PFSK-1 (cell line): ENCODE measurements around the gene EXD3.

Experiments used
- FOXP2 ChIP-seq: optimal IDR thresholded peaks from 2 replicates; pipeline ENCODE3; 2011; ENCODE audit warnings: borderline replicate concordance, control low read depth, inconsistent platforms; ENCODE audit not compliant: insufficient read depth; ENCODE audit errors: extremely low read length, extremely low read depth
- POLR2AphosphoS5 ChIP-seq: IDR thresholded peaks from 2 replicates; pipeline ENCODE4 v1.6.1; 2012; ENCODE audit warnings: low read depth, mild to moderate bottlenecking, control low read depth, low read length, moderate library complexity
- SIN3A ChIP-seq: IDR thresholded peaks from 2 replicates; pipeline ENCODE4 v1.6.1; 2012; ENCODE audit warnings: mild to moderate bottlenecking, low read length, moderate library complexity, borderline replicate concordance; ENCODE audit not compliant: insufficient read depth
- TAF1 ChIP-seq: IDR thresholded peaks from 2 replicates; pipeline ENCODE4 v1.6.1; 2012; ENCODE audit warnings: low read length, control low read depth, borderline replicate concordance; ENCODE audit not compliant: insufficient read depth
- TF ChIP-seq, protein P1 (sequence below), 2 experiments: IDR thresholded peaks; 2 replicates each; pipeline versions ENCODE4 v1.6.1 to v1.8.0; 2011 to 2012; ENCODE audit warnings: low read depth in 2 of 2, low read length in 2 of 2, control low read depth in 1 of 2, inconsistent platforms in 1 of 2, mild to moderate bottlenecking in 1 of 2, moderate library complexity in 1 of 2; ENCODE audit not compliant: insufficient read depth in 1 of 2

EXD3 gene

DNA sequence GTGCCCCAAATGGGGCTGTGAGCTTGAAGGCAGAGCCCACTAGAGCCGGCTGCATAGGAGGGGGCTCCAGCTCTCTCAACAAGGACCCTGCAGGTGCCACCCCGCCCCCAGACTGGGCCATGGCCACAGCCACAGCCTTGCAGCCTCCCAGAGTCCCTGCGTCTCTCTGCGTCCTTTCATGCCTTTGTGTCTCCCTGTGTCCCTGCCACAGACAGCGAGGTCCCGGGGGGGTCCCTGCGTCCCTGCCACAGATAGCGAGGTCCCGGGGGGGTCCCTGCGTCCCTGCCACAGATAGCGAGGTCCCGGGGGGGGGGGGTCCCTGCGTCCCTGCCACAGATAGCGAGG, 6.6 kb upstream of the EXD3 start:
- TF ChIP-seq, protein P1, sequence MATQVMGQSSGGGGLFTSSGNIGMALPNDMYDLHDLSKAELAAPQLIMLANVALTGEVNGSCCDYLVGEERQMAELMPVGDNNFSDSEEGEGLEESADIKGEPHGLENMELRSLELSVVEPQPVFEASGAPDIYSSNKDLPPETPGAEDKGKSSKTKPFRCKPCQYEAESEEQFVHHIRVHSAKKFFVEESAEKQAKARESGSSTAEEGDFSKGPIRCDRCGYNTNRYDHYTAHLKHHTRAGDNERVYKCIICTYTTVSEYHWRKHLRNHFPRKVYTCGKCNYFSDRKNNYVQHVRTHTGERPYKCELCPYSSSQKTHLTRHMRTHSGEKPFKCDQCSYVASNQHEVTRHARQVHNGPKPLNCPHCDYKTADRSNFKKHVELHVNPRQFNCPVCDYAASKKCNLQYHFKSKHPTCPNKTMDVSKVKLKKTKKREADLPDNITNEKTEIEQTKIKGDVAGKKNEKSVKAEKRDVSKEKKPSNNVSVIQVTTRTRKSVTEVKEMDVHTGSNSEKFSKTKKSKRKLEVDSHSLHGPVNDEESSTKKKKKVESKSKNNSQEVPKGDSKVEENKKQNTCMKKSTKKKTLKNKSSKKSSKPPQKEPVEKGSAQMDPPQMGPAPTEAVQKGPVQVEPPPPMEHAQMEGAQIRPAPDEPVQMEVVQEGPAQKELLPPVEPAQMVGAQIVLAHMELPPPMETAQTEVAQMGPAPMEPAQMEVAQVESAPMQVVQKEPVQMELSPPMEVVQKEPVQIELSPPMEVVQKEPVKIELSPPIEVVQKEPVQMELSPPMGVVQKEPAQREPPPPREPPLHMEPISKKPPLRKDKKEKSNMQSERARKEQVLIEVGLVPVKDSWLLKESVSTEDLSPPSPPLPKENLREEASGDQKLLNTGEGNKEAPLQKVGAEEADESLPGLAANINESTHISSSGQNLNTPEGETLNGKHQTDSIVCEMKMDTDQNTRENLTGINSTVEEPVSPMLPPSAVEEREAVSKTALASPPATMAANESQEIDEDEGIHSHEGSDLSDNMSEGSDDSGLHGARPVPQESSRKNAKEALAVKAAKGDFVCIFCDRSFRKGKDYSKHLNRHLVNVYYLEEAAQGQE (IDR thresholded peaks at IDR 0.05; ENCODE audit: insufficient read depth in 1 of 2, low read depth in 2 of 2, low read length in 2 of 2) = no peak
- TF ChIP-seq FOXP2 = no peak

DNA sequence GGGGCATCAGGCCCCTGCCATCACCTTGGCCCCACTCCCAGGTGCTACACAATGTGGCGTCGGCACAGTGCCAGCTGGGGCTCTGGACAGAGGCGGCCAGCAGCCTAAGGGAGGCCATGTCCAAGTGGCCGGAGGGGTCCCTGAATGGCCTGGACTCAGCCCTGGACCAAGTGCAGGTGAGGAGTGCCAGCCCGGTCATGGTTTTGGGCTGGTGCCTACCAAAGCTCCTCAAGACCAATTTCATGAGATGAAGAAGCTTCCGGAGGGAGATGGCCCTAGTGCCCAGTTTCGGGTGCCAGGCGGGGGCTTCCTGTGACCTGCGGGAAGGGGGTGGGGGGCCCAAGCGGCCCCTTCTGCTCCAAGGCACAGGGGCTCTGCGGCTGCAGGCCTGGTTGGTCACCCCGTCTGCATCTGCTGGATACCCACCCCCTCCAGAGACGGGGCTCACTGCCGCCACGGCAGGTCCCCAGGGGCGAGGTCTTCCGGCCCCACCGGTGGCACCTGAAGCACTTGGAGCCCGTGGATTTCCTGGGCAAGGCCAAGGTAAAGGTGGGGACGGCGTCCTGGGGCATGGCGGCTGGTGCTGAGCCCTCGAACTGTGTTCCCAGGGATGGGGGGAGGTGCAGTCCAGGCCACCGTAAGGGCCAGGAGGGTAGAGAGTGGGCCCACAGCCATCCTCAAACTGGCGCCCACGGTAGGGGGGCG, 6.0 kb upstream of the EXD3 start:
- no peak for TF ChIP-seq TAF1
- no peak for TF ChIP-seq FOXP2
- TF ChIP-seq, protein P1 (IDR thresholded peaks at IDR 0.05; ENCODE audit: insufficient read depth in 1 of 2, low read depth in 2 of 2, low read length in 2 of 2) = no peak

DNA sequence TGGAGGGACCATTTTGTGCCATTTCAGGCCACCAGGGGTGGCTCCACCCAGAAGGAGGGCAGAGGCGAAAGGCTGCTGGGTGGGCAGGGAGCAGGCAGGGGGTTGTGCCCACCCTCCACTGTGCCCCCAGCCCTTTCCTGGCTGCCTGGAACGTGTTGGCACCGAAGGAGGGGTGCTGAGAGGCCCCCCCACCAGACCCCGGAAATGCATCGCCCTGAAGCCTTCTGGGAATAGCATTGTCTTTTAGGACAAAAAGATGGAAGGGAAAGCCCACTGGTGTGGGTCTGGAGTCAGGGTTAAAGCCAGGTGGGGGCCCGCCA, 5.3 kb upstream of the EXD3 start:
- TF ChIP-seq, protein P1 (IDR thresholded peaks at IDR 0.05; ENCODE audit: insufficient read depth in 1 of 2, low read depth in 2 of 2, low read length in 2 of 2) = no peak

DNA sequence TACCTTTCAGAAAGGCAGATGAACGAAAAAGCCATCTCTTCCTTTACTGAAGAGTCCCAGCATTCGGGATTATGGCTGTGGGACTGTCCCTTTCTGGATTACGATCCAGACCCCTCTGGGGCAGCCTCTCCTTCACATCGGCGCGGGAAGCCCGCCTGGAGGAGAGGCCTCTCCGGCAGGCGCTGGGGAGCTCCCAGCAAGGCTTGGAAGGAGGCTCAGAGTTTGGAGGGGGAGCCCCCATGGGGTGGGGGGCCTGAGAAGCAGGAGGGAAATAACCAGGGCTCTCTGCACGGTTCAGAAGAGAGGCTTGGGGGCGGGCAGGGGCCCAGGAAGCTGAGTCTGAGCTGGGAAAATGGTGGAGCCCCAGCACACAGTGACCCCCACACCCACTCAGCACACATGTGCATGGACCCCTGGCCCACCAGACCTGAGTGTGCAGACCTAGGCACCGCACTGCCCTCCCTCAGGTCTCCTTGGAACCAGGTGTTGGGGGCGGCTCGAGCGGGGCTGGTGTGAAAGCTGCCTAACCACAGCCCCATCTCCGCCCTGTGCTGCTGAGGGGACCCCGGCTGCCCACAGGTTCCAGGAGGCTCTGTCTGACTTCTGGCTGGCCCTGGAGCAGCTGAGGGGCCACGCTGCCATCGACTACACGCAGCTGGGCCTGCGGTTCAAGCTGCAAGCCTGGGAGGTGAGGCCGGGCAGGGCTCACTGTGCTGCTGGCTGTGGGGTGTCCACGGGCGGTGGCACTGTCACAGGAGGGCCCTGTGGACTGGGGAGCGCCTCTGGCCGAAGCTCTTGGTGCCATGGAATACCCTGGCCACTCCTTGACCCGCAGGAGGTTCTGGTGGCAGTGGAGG, 4.7 kb upstream of the EXD3 start:
- TF ChIP-seq, protein P1 (IDR thresholded peaks at IDR 0.05; ENCODE audit: insufficient read depth in 1 of 2, low read depth in 2 of 2, low read length in 2 of 2) = no peak
- no peak for TF ChIP-seq POLR2AphosphoS5
- TF ChIP-seq SIN3A = no peak
- TF ChIP-seq TAF1 = no peak
- TF ChIP-seq FOXP2 = no peak

DNA sequence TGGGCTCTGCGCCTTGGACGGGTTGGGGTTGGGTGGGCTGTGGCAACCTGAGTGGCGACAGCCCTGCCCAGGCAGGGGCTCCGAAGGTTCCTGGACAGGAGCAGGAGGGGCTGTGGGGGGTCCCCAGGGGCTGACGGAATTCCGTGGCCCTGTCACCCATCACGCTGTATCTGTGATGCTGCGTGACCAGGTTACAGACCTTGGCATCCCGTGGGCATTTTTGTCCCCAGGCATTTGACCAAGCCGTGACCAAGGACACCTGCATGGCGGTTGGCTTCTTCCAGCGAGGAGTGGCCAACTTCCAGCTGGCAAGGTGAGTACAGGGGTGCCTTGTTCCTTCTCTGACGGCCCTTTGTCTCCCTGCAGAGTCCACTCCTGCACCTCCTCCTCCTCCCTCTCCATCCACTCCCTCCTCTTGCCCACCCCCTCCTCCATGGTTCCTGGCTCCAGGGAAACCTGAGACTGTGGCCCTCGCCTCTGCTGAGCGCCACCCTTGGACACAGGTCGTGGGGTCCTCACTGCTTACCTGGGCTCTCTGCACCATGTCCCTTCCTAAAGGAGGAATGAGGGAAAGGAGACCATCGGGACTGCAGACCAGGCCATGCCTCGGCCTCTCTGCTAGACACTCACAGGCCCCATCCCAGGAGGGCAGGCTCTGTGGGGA, 3.2 kb upstream of the EXD3 start:
- TF ChIP-seq FOXP2 (no peak), SIN3A (no peak), TAF1 (no peak), POLR2AphosphoS5 (no peak)
- TF ChIP-seq, protein P1 (IDR thresholded peaks at IDR 0.05; ENCODE audit: insufficient read depth in 1 of 2, low read depth in 2 of 2, low read length in 2 of 2) = no peak
